Measurements from ENCODE around the gene KCND3. TPM values are rescaled to one million over a fixed set of nuclear protein-coding genes. Genes with fewer than 3 reads are reported as not detected.

KCND3 gene
- total RNA-seq, 1 donor from 2014 or later: under 0.01 TPM

DNA sequence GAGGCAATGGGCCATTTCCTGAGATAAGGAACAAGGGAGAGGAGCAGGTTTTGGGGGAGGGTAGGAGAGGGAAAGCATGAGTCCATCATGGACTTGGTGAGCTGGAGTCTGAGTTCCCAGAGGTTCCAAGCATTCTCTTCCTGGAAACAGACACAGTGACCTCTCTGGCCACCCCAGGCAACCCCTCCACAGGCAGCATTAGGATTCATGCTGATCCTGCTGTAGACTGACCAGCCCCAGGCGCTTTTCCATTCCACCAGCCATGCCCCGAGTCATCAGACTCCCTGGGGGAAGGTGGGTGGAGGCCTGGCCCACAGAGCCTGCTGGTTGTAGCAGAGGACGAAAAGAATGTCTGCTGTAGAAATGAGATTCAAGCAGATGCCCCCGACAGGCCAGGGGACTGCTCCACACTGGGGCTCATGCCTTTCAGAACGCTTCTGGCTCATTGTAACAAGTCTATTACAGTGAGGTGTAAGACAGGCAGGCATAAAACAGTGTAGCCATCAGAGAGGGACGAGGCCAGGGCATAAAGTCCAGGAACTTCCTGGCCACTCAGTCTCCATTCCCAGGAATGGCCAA, 52.2 kb downstream of the KCND3 start:
- Histone ChIP-seq H3K27me3 (ENCODE audit: control insufficient read depth, insufficient read depth, low read length) (no peaks in the 10 kb centered on the region), H3K4me3 (ENCODE audit: low read depth, low read length) (no peak overlapping the region), H3K36me3 (ENCODE audit: control insufficient read depth, insufficient read depth, low read length) (no peaks in the 10 kb centered on the region)
- TF ChIP-seq, protein P1, sequence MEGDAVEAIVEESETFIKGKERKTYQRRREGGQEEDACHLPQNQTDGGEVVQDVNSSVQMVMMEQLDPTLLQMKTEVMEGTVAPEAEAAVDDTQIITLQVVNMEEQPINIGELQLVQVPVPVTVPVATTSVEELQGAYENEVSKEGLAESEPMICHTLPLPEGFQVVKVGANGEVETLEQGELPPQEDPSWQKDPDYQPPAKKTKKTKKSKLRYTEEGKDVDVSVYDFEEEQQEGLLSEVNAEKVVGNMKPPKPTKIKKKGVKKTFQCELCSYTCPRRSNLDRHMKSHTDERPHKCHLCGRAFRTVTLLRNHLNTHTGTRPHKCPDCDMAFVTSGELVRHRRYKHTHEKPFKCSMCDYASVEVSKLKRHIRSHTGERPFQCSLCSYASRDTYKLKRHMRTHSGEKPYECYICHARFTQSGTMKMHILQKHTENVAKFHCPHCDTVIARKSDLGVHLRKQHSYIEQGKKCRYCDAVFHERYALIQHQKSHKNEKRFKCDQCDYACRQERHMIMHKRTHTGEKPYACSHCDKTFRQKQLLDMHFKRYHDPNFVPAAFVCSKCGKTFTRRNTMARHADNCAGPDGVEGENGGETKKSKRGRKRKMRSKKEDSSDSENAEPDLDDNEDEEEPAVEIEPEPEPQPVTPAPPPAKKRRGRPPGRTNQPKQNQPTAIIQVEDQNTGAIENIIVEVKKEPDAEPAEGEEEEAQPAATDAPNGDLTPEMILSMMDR (IDR thresholded peaks at IDR 0.05; ENCODE audit: insufficient read depth, low read length, poor library complexity, severe bottlenecking): no peak
- DNase-seq (ENCODE audit: low read depth): no peak

DNA sequence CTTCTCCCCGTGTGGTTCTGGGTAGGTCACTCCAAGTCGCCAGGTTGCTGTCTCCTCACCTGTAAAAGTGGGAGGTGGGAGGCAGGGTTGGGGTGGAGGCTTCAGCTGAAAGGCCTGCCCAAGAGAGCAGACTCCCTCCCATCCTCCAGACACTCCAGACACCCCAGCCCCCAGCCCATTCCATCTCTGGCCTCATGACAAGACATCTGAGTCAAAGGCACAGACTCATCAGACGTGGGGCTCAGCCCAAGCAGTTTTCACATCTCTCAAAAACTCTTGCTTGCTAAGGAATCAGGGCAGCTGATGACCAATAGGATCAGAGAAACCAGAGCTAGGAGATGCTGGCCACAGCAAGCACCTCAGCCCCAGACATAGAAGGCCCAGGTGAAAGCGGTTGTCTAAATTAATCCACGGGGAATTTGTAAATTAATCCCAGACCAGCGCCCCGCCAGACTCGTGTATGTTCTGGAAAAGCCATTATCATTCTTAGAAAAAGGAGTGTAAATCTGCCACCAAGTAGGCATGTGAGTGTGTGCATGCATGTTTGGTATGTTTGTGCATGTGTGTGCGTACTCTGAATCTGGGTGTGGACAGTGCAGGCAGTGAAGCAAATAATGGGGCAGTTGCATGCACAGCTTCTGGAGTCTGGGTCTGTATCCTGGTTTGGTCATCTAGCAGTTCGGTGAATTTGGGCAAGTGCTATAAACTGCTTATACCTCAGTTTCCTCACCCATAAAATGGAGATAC, 55.2 kb downstream of the KCND3 start:
- DNase-seq (ENCODE audit: low read depth): no peak
- Histone ChIP-seq H3K4me3 (ENCODE audit: low read depth, low read length) (no peak overlapping the region), H3K27me3 (ENCODE audit: control insufficient read depth, insufficient read depth, low read length) (no peaks in the 10 kb centered on the region), H3K36me3 (ENCODE audit: control insufficient read depth, insufficient read depth, low read length) (no peaks in the 10 kb centered on the region)
- TF ChIP-seq, protein P1 (IDR thresholded peaks at IDR 0.05; ENCODE audit: insufficient read depth, low read length, poor library complexity, severe bottlenecking): no peak

DNA sequence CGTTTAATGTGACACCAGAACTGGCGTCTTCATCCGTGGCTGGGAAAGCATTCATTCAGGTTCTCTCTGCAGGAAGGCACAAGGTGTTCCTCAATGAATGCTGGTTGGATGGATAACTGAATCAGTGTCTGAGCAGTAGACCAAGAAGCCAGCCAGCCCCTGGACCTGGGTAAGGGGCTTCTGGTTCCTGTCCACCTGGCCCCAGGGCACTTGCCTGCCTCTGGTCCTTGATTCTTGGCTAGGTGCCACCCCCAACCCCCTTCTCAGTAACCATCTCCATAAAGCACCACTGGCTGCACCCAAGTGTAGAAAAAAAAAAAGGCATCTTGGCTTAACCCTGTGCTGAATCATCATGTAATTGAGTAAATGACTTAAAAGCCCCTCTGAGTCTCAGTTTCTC, 59.1 kb downstream of the KCND3 start:
- Histone ChIP-seq H3K36me3 (ENCODE audit: control insufficient read depth, insufficient read depth, low read length) (no peaks in the 10 kb centered on the region), H3K27me3 (ENCODE audit: control insufficient read depth, insufficient read depth, low read length) (no peaks in the 10 kb centered on the region), H3K4me3 (ENCODE audit: low read depth, low read length) (no peak overlapping the region)
- TF ChIP-seq, protein P1 (IDR thresholded peaks at IDR 0.05; ENCODE audit: insufficient read depth, low read length, poor library complexity, severe bottlenecking): no peak
- DNase-seq (ENCODE audit: low read depth): no peak

DNA sequence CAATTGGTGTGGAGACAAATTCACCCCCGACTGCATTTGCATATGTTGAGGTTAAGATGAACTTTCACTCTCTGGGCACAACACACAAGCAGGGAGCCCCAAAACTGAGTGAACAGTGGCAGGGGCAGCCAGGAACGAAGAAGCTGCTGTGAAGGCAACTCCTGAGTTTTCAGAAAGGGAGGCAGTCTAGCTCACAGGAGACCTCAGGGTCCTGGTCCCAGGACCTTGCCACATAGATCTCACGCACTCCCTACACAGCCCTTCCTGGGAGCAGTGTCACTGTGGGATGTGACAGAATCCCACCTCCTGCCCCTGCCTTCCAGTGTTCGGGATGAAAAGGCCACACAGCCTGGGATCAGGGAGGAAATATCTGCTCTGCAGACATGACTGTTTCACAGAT, 60.9 kb downstream of the KCND3 start:
- Histone ChIP-seq H3K4me3 (ENCODE audit: low read depth, low read length) (no peak overlapping the region), H3K36me3 (ENCODE audit: control insufficient read depth, insufficient read depth, low read length) (no peaks in the 10 kb centered on the region), H3K27me3 (ENCODE audit: control insufficient read depth, insufficient read depth, low read length) (no peaks in the 10 kb centered on the region)
- no peak for DNase-seq (ENCODE audit: low read depth)
- TF ChIP-seq, protein P1 (IDR thresholded peaks at IDR 0.05; ENCODE audit: insufficient read depth, low read length, poor library complexity, severe bottlenecking): no peak

DNA sequence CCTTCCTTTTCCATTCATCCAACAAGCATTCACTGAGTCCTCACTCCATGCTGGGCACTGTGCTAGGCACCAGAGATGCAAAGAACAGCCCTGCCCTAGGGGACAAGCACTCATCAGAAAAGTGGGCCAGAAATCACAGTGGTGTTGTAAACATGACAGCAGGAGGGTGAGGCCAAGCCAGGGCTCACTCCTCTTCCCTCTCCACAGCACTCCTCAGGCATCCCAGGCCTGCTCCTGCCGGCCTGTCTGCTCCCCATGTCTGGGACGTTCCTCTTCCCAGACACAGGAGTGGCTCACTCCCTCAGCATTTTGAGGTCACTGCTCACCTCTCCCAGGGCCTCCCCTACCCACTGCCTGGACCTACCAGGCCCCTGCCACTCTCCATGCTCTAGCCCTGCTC, 61.8 kb downstream of the KCND3 start:
- no peaks in the 10 kb centered on the region for H3K27me3 ChIP-seq (ENCODE audit: control insufficient read depth, insufficient read depth, low read length)
- no peaks in the 10 kb centered on the region for H3K36me3 ChIP-seq (ENCODE audit: control insufficient read depth, insufficient read depth, low read length)
- TF ChIP-seq, protein P1 (IDR thresholded peaks at IDR 0.05; ENCODE audit: insufficient read depth, low read length, poor library complexity, severe bottlenecking): no peak
- no peak for DNase-seq (ENCODE audit: low read depth)
- H3K4me3 ChIP-seq (ENCODE audit: low read depth, low read length): no peak overlapping the region

All from kidney epithelial cell (primary cell).